Frontal cortex (tissue), 4 donors: Measurements from ENCODE around the gene PCDHGA5. TPM values are rescaled to one million over a fixed set of nuclear protein-coding genes. Genes with fewer than 3 reads are reported as not detected.
"Not testable (repeated sequence)": the region's sequence is repeated elsewhere in the genome, so short reads cannot be mapped to it uniquely, and the experiment has no call there.

ENCODE experiments used
- DNase-seq, 2 donors: peaks; one replicate each; pipeline ENCODE4 v3.0.0; 2012; ENCODE audit warnings: low spot score in 2 of 2
- FAIRE-seq: peaks from 2 replicates; lab custom pipeline; 2012; peaks lifted over from hg19 to GRCh38; lab: Jason Lieb, UNC
- total RNA-seq: library from RNA; depleted of rRNA; stranded (reverse); fragments of >200 nt; gene quantifications from one replicate; pipeline ENCODE4 v1.2.3, GENCODE V29; 2014
- donor health status: control.
- donor health status: control.
- donor health status: control.

Gene PCDHGA5
- total RNA-seq, 1 donor from 2014 or later = 5.7 TPM

GRCh38 chr5:141349917-141350619 is 13.9 kb upstream of the PCDHGA5 start, which contains the start of gene PCDHGB1:
PCDHGB1 (plus strand) TSS chr5:141350099; CDS start chr5:141350261, 162 bp downstream.
- DNase-seq (peak in 1 of 2 donors; percentile 58), FAIRE-seq (no peak)

- FAIRE-seq = no peak
- no peak for DNase-seq
These were observed 12.4 kb upstream of the PCDHGA5 start for GRCh38 chr5:141351591-141351990.

- no peak for FAIRE-seq
- no peak for DNase-seq
These were observed 9.0 kb upstream of the PCDHGA5 start, which contains the start of gene PCDHGA4 for GRCh38 chr5:141354900-141355469. PCDHGA4 (plus strand) TSS chr5:141355021; CDS start chr5:141355108, 87 bp downstream.

- no peak for FAIRE-seq
- DNase-seq = no peak
These were observed 8.3 kb upstream of the PCDHGA5 start for GRCh38 chr5:141355641-141356040.

GRCh38 chr5:141356133-141356532 is 7.8 kb upstream of the PCDHGA5 start:
- FAIRE-seq (no peak), DNase-seq (no peak)

- FAIRE-seq (no peak), DNase-seq (no peak)
These were observed 7.0 kb upstream of the PCDHGA5 start for GRCh38 chr5:141356950-141357349.

GRCh38 chr5:141359790-141360426 is 4.1 kb upstream of the PCDHGA5 start, which contains the start of gene PCDHGB2:
PCDHGB2 (plus strand) TSS chr5:141359994; CDS start chr5:141360136, 142 bp downstream.
- no peak for FAIRE-seq
- DNase-seq = no peak

GRCh38 chr5:141360685-141361084 is 3.3 kb upstream of the PCDHGA5 start:
- DNase-seq = no peak
- no peak for FAIRE-seq

GRCh38 chr5:141362719-141363118 is 1.2 kb upstream of the PCDHGA5 start:
- FAIRE-seq (no peak), DNase-seq (no peak)

- no peak for FAIRE-seq
These were observed 2.3 kb downstream of the PCDHGA5 start for GRCh38 chr5:141366016-141366896.

GRCh38 chr5:141369994-141370848 is 6.3 kb downstream of the PCDHGA5 start, which contains the start of gene PCDHGB3:
PCDHGB3 (plus strand) TSS chr5:141370242; CDS start chr5:141370395, 153 bp downstream.
- FAIRE-seq = no peak

More at GRCh38 chr5:141366016-141366896, 2.3 kb downstream of the PCDHGA5 start:
- no peak for DNase-seq

GRCh38 chr5:141371572-141372475 is 7.9 kb downstream of the PCDHGA5 start:
- DNase-seq (no peak), FAIRE-seq (no peak)

More at GRCh38 chr5:141369994-141370848, 6.3 kb downstream of the PCDHGA5 start, which contains the start of gene PCDHGB3:
- DNase-seq = no peak

- no peak for DNase-seq
- FAIRE-seq = no peak
These were observed 9.8 kb downstream of the PCDHGA5 start, which contains the start of gene PCDHGA6 for GRCh38 chr5:141373673-141374317. PCDHGA6 (plus strand) TSS chr5:141373891; CDS start chr5:141374084, 193 bp downstream.

GRCh38 chr5:141374627-141375026 is 10.7 kb downstream of the PCDHGA5 start:
- DNase-seq = no peak
- FAIRE-seq = no peak

GRCh38 chr5:141375444-141376155 is 11.6 kb downstream of the PCDHGA5 start:
- not testable (repeated sequence) for FAIRE-seq, DNase-seq
